ENCODE results near the gene GNA12. TPM values are rescaled to one million over a fixed set of nuclear protein-coding genes. Genes with fewer than 3 reads are reported as not detected.

Gene GNA12
- total and polyA plus RNA-seq, 9 of the 15 experiments (the other 6 are each of a cell fraction or from before 2014, with no cell fraction given), result 0.65 to 32.7 (median 9.6) TPM

- no peak for TF ChIP-seq MAX (CRISPR knock-in tag; IDR thresholded peaks at IDR 0.05)
- TF ChIP-seq RERE (CRISPR knock-in tag; IDR thresholded peaks at IDR 0.05; ENCODE audit: borderline replicate concordance), result no peak
- TF ChIP-seq HOMEZ (CRISPR knock-in tag; IDR thresholded peaks at IDR 0.05), result no peak
- no peak for TF ChIP-seq MCM5 (IDR thresholded peaks at IDR 0.05; ENCODE audit: low read depth)
- TF ChIP-seq HEY1 (CRISPR knock-in tag; IDR thresholded peaks at IDR 0.05; ENCODE audit: borderline replicate concordance), result no peak
- no peak for TF ChIP-seq BRF2 (IDR thresholded peaks at IDR 0.05; ENCODE audit: borderline replicate concordance, insufficient read depth, insufficient read length)
- no peak for TF ChIP-seq NFIC (IDR thresholded peaks at IDR 0.05)
These were observed 159.6 kb downstream of the GNA12 start (continued) for GRCh38 chr7:2684501-2684900.

All from K562 (cell line).